CD4-positive, alpha-beta T cell (primary cell): ENCODE data around the gene TMEM196. TPM values are rescaled to one million over a fixed set of nuclear protein-coding genes. Genes with fewer than 3 reads are reported as not detected.

Experiments
- ATAC-seq: fragments of 200-7000 bp; cut with Tn5 transposase; one replicate; pipeline ENCODE4 v1.10.0; 2022; ENCODE audit warnings: mild to moderate bottlenecking; ENCODE audit not compliant: poor library complexity
- CTCF ChIA-PET: fragments of 350-600 bp; sonication (Branson Sonifier 250); formaldehyde crosslinking; loops from one replicate; lab custom pipeline; 2021; ENCODE audit warnings: antibody characterized with exemption, inconsistent platforms; lab: Charles Lee
- POLR2A ChIA-PET: fragments of 350-600 bp; sonication (Branson Sonifier 250); formaldehyde crosslinking; loops from one replicate; lab custom pipeline; 2021; ENCODE audit warnings: antibody characterized with exemption, inconsistent platforms; lab: Charles Lee
- DNase-seq, 14 experiments: peaks; one replicate each; pipeline ENCODE4 v3.0.0-alpha.2; 2013 to 2020; ENCODE audit warnings: mixed read lengths in 2 of 14
- H3K27ac ChIP-seq, 2 donors: one replicate each; pipeline versions ENCODE4 v1.5.1 to v1.7.0; 2013; ENCODE audit warnings: low read length in 2 of 2, low read depth in 1 of 2, mild to moderate bottlenecking in 1 of 2
- H3K27me3 ChIP-seq, 2 experiments: 1 replicate in 1 of 2; 2 replicates in 1 of 2; pipeline versions ENCODE4 v1.6.1 to v1.7.0; 2013; ENCODE audit warnings: low read length in 2 of 2, control low read depth in 1 of 2, mild to moderate bottlenecking in 1 of 2, moderate library complexity in 1 of 2; ENCODE audit not compliant: insufficient read depth in 2 of 2, control insufficient read depth in 1 of 2
- H3K36me3 ChIP-seq: one replicate; pipeline ENCODE4 v1.6.1; 2013; ENCODE audit warnings: low read length, control low read depth; ENCODE audit not compliant: insufficient read depth
- H3K4me1 ChIP-seq: one replicate; pipeline ENCODE4 v1.6.1; 2013; ENCODE audit warnings: low read length, control low read depth; ENCODE audit not compliant: insufficient read depth
- H3K4me3 ChIP-seq: one replicate; pipeline ENCODE4 v1.5.1; 2013; ENCODE audit warnings: mild to moderate bottlenecking, low read length, moderate library complexity
- H3K9me3 ChIP-seq, 2 experiments: 1 replicate in 1 of 2; 2 replicates in 1 of 2; pipeline versions ENCODE4 v1.6.1 to v1.7.0; 2013; ENCODE audit warnings: low read length in 2 of 2, mild to moderate bottlenecking in 2 of 2, control low read depth in 1 of 2, moderate library complexity in 1 of 2; ENCODE audit not compliant: control insufficient read depth in 1 of 2, insufficient read depth in 1 of 2
- H3K27ac Mint-ChIP-seq: one replicate; pipeline ENCODE4 v1.8.0; 2020; ENCODE audit warnings: mixed read lengths
- H3K27me3 Mint-ChIP-seq: one replicate; pipeline ENCODE4 v1.8.0; 2021; ENCODE audit warnings: mixed read lengths
- H3K36me3 Mint-ChIP-seq: one replicate; pipeline ENCODE4 v1.8.0; 2021; ENCODE audit warnings: low read depth, mixed read lengths
- H3K4me1 Mint-ChIP-seq: one replicate; pipeline ENCODE4 v1.8.0; 2021; ENCODE audit warnings: low read depth, mixed read lengths
- H3K4me3 Mint-ChIP-seq: one replicate; pipeline ENCODE4 v1.8.0; 2020; ENCODE audit warnings: mild to moderate bottlenecking, mixed read lengths
- H3K9me3 Mint-ChIP-seq: one replicate; pipeline ENCODE4 v1.8.0; 2020; ENCODE audit warnings: mixed read lengths
- intact Hi-C, 2 experiments: fragments of 100-400 bp; cut with DNase I in 1 of 2; cut with micrococcal nuclease in 1 of 2; formaldehyde crosslinking; loops; one replicate each; pipeline versions ENCODE4 v1.15.1 to v1.9.0; 2023 to 2025; cut with DNase I, micrococcal nuclease
- total RNA-seq, 174 experiments: library from RNA in 2 of 174; stranded (reverse) in 2 of 174; gene quantifications; one replicate each; pipeline ENCODE4 v1.2.3 and lab custom pipeline; 2021 to 2026
- TF ChIP-seq, protein P1 (sequence below): fragments of 200-600 bp; IDR thresholded peaks from one replicate; pipeline ENCODE4 v1.8.0; 2022; ENCODE audit warnings: antibody characterized with exemption, mild to moderate bottlenecking

TMEM196 gene
- total RNA-seq, 2 experiments from 2014 or later = not detected

DNA sequence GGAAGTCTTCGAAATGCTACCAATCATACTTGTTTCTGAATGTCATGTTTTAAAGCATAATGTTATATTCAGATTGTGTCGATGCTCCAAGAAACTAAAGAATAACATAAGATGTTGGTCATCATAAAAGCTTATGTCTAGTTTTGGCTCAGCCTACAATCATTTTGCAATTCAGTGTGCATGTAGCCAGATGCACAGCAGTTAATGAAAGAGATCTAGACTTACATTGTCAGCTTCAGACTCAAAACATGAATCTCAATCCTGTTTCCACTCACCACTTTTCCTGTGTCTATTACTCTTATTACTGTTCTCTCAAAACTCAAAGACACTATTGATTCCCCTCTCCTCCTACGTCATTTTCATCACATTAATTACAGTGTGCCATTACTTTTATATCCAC lies 21.4 kb downstream of the TMEM196 start:
- Mint-ChIP-seq H3K9me3 (no peaks in the 10 kb centered on the region), H3K27me3 (peaks cover 15% of the 10 kb centered on the region), H3K36me3 (no peaks in the 10 kb centered on the region), H3K4me1 (no peaks in the 10 kb centered on the region), H3K4me3 (no peak overlapping the region), H3K27ac (no peak overlapping the region)
- no peak overlapping the region for H3K27ac ChIP-seq
- TF ChIP-seq, protein P1, sequence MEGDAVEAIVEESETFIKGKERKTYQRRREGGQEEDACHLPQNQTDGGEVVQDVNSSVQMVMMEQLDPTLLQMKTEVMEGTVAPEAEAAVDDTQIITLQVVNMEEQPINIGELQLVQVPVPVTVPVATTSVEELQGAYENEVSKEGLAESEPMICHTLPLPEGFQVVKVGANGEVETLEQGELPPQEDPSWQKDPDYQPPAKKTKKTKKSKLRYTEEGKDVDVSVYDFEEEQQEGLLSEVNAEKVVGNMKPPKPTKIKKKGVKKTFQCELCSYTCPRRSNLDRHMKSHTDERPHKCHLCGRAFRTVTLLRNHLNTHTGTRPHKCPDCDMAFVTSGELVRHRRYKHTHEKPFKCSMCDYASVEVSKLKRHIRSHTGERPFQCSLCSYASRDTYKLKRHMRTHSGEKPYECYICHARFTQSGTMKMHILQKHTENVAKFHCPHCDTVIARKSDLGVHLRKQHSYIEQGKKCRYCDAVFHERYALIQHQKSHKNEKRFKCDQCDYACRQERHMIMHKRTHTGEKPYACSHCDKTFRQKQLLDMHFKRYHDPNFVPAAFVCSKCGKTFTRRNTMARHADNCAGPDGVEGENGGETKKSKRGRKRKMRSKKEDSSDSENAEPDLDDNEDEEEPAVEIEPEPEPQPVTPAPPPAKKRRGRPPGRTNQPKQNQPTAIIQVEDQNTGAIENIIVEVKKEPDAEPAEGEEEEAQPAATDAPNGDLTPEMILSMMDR = no peak
- ChIA-PET CTCF (no interaction called here), POLR2A (no interaction called here)
- DNase-seq (no peak), ATAC-seq (no peak)
- H3K36me3 ChIP-seq = no peaks in the 10 kb centered on the region
- intact Hi-C loops = no loop called here
- H3K27me3 ChIP-seq = no peaks in the 10 kb centered on the region
- no peaks in the 10 kb centered on the region for H3K4me1 ChIP-seq
- H3K9me3 ChIP-seq = no peaks in the 10 kb centered on the region
- no peak overlapping the region for H3K4me3 ChIP-seq

DNA sequence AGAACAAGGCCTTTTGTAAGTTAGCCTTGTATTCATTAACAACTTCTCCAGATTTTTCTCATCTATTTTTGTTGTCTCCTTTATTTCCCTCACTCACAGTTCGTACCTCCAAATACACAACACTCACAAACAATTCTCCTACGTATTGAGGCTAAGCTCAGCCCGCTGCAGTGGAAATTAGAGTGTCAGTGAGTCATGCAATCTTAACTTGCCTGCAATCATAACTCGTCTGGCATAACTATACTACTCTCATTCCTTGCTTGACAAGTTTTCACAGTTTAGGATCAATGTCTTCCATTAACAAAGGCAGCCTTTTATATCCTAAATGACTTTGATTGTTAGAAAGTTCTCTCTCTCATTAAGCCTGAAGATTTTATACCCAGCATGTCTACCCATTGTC lies 23.8 kb downstream of the TMEM196 start:
- no peak for DNase-seq
- no peaks in the 10 kb centered on the region for H3K36me3 ChIP-seq
- H3K4me3 ChIP-seq = no peak overlapping the region
- CTCF ChIA-PET = no interaction called here
- no peak overlapping the region for H3K27ac ChIP-seq
- no peaks in the 10 kb centered on the region for H3K9me3 ChIP-seq
- Mint-ChIP-seq H3K27me3 (peaks cover 13% of the 10 kb centered on the region), H3K4me3 (no peak overlapping the region), H3K4me1 (no peaks in the 10 kb centered on the region), H3K36me3 (no peaks in the 10 kb centered on the region), H3K27ac (no peak overlapping the region), H3K9me3 (no peaks in the 10 kb centered on the region)
- TF ChIP-seq, protein P1 = no peak
- H3K4me1 ChIP-seq = no peaks in the 10 kb centered on the region
- no peak for ATAC-seq
- POLR2A ChIA-PET = no interaction called here
- intact Hi-C loops = no loop called here
- no peaks in the 10 kb centered on the region for H3K27me3 ChIP-seq

DNA sequence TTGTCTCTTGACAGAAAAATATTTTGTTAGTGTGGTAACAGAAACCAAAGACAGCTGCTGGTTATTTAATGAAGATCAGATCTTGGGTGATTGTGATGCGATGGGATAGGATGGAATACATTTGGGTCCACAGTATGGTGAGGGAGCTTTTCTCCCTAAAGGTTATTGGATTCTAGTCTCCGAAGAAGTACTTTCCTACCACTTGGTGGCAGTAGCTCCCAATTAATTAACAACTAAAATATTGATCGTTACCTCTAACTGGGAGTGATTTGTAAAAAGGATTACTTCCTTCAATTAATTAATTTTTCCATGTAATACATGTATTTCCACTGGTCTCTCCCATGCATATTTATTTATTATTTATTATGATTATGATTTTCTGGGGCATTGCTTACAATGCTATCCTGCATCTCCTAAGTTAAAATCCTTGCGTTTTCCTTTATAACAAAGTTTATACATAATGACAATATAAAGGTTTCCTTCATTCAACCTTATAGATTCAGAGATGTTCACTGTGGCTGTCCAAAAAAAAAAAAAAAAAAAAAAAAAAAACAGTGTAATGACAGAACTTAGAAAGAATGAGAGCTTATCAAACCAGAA lies 25.6 kb downstream of the TMEM196 start:
- no peaks in the 10 kb centered on the region for H3K36me3 Mint-ChIP-seq
- no peak overlapping the region for H3K27ac Mint-ChIP-seq
- H3K4me3 Mint-ChIP-seq = no peak overlapping the region
- H3K27me3 Mint-ChIP-seq = peaks cover 13% of the 10 kb centered on the region
- no peak for ATAC-seq
- Histone ChIP-seq H3K27me3 (no peaks in the 10 kb centered on the region), H3K9me3 (no peaks in the 10 kb centered on the region), H3K4me3 (no peak overlapping the region), H3K36me3 (no peaks in the 10 kb centered on the region), H3K4me1 (no peaks in the 10 kb centered on the region), H3K27ac (no peak overlapping the region)
- POLR2A ChIA-PET = interaction anchor here (0.6 kb wide), 1 partner anchor 1742 kb away, joined by 3 read pairs; no protein-coding TSS in a partner anchor
- no peaks in the 10 kb centered on the region for H3K9me3 Mint-ChIP-seq
- TF ChIP-seq, protein P1 = peak; percentile 38
- no peaks in the 10 kb centered on the region for H3K4me1 Mint-ChIP-seq
- intact Hi-C loops = no loop called here
- CTCF ChIA-PET = interaction anchor here (0.6 kb wide), 1 partner anchor 723 kb away, joined by 4 read pairs; no protein-coding TSS in a partner anchor
- peak in 3 of 14 experiments; percentile 7 to 15 (median 13) for DNase-seq
